ENCODE data around the gene SAP25. TPM values are rescaled to one million over a fixed set of nuclear protein-coding genes. Genes with fewer than 3 reads are reported as not detected.

Gene SAP25
- polyA plus RNA-seq, 1 donor from 2014 or later = 0.52 TPM

DNA sequence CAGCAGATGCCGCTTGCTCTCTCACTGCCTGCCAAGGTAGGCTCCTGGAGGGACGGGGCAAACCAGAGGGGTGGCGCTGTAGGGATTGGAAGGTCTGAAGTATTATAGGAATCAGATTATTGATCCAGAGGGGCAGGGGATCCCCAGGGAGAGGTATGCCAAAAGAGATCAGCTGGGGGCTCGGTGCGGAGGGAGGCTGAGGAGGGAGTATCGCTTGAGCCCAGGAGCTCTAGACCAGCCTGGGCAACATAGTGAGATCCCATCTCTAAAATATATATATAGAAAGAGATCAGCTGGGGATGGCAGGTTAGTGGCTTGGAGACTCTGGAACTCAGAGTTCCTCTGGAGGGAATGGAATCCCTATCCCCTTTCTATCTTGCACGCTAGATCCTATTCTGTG lies 21.5 kb upstream of the SAP25 start:
- H3K4me2 ChIP-seq (ENCODE audit: low read length) = no peak overlapping the region
- H4K20me1 ChIP-seq (ENCODE audit: insufficient read depth) = no peaks in the 10 kb centered on the region
- TF ChIP-seq, protein P1, sequence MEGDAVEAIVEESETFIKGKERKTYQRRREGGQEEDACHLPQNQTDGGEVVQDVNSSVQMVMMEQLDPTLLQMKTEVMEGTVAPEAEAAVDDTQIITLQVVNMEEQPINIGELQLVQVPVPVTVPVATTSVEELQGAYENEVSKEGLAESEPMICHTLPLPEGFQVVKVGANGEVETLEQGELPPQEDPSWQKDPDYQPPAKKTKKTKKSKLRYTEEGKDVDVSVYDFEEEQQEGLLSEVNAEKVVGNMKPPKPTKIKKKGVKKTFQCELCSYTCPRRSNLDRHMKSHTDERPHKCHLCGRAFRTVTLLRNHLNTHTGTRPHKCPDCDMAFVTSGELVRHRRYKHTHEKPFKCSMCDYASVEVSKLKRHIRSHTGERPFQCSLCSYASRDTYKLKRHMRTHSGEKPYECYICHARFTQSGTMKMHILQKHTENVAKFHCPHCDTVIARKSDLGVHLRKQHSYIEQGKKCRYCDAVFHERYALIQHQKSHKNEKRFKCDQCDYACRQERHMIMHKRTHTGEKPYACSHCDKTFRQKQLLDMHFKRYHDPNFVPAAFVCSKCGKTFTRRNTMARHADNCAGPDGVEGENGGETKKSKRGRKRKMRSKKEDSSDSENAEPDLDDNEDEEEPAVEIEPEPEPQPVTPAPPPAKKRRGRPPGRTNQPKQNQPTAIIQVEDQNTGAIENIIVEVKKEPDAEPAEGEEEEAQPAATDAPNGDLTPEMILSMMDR (IDR thresholded peaks at IDR 0.05; ENCODE audit: poor library complexity, severe bottlenecking) = no peak
- TF ChIP-seq POLR2AphosphoS5 (IDR thresholded peaks at IDR 0.05) = no peak
- no peak for TF ChIP-seq MXI1 (conservative IDR thresholded peaks at IDR 0.05; ENCODE audit: poor library complexity, severe bottlenecking)
- TF ChIP-seq TAF1 (IDR thresholded peaks at IDR 0.05; ENCODE audit: low read depth) = no peak
- TF ChIP-seq EP300 (conservative IDR thresholded peaks at IDR 0.05; ENCODE audit: poor library complexity, severe bottlenecking) = no peak
- TF ChIP-seq SMC3 (conservative IDR thresholded peaks at IDR 0.05; ENCODE audit: poor library complexity) = no peak
- no peak for TF ChIP-seq EZH2 (IDR thresholded peaks at IDR 0.05; ENCODE audit: borderline replicate concordance, insufficient read depth, low read length, poor library complexity, severe bottlenecking)
- TF ChIP-seq, protein P2, sequence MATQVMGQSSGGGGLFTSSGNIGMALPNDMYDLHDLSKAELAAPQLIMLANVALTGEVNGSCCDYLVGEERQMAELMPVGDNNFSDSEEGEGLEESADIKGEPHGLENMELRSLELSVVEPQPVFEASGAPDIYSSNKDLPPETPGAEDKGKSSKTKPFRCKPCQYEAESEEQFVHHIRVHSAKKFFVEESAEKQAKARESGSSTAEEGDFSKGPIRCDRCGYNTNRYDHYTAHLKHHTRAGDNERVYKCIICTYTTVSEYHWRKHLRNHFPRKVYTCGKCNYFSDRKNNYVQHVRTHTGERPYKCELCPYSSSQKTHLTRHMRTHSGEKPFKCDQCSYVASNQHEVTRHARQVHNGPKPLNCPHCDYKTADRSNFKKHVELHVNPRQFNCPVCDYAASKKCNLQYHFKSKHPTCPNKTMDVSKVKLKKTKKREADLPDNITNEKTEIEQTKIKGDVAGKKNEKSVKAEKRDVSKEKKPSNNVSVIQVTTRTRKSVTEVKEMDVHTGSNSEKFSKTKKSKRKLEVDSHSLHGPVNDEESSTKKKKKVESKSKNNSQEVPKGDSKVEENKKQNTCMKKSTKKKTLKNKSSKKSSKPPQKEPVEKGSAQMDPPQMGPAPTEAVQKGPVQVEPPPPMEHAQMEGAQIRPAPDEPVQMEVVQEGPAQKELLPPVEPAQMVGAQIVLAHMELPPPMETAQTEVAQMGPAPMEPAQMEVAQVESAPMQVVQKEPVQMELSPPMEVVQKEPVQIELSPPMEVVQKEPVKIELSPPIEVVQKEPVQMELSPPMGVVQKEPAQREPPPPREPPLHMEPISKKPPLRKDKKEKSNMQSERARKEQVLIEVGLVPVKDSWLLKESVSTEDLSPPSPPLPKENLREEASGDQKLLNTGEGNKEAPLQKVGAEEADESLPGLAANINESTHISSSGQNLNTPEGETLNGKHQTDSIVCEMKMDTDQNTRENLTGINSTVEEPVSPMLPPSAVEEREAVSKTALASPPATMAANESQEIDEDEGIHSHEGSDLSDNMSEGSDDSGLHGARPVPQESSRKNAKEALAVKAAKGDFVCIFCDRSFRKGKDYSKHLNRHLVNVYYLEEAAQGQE (IDR thresholded peaks at IDR 0.05; ENCODE audit: borderline replicate concordance) = no peak
- no peak for TF ChIP-seq RAD21 (conservative IDR thresholded peaks at IDR 0.05)

GRCh38 chr7:100591596-100591995 lies 17.9 kb upstream of the SAP25 start:
- H2AFZ ChIP-seq (ENCODE audit: low read depth, low read length) = no peak overlapping the region
- H3K27me3 ChIP-seq (ENCODE audit: insufficient read depth, low read depth, low read length) = no peaks in the 10 kb centered on the region
- no peak overlapping the region for H3K9ac ChIP-seq (ENCODE audit: low read length)
- TF ChIP-seq POLR2AphosphoS5 (IDR thresholded peaks at IDR 0.05) (no peak), SMC3 (conservative IDR thresholded peaks at IDR 0.05; ENCODE audit: poor library complexity) (no peak), EP300 (conservative IDR thresholded peaks at IDR 0.05; ENCODE audit: poor library complexity, severe bottlenecking) (no peak), TAF1 (IDR thresholded peaks at IDR 0.05; ENCODE audit: low read depth) (no peak), MXI1 (conservative IDR thresholded peaks at IDR 0.05; ENCODE audit: poor library complexity, severe bottlenecking) (no peak)
- TF ChIP-seq, protein P1 (IDR thresholded peaks at IDR 0.05; ENCODE audit: poor library complexity, severe bottlenecking) = no peak
- TF ChIP-seq, protein P2 (IDR thresholded peaks at IDR 0.05; ENCODE audit: borderline replicate concordance) = no peak
- no peak overlapping the region for H3K4me2 ChIP-seq (ENCODE audit: low read length)
- H3K4me3 ChIP-seq (ENCODE audit: low read length) = no peak overlapping the region
- no peaks in the 10 kb centered on the region for H3K79me2 ChIP-seq (replicated peaks; ENCODE audit: insufficient read depth, low read length)
- H3K9me3 ChIP-seq (ENCODE audit: low read length) = no peaks in the 10 kb centered on the region
- no peaks in the 10 kb centered on the region for H3K36me3 ChIP-seq (ENCODE audit: insufficient read depth, low read length)
- H4K20me1 ChIP-seq (ENCODE audit: insufficient read depth) = no peaks in the 10 kb centered on the region
- no peaks in the 10 kb centered on the region for H3F3A ChIP-seq (ENCODE audit: insufficient read depth, low read length, poor library complexity, severe bottlenecking)
- no peaks in the 10 kb centered on the region for H3K9me2 ChIP-seq (ENCODE audit: insufficient read depth, low read length)
- no peak overlapping the region for H3K27ac ChIP-seq (ENCODE audit: low read length)

More for the DNA sequence above, 21.5 kb upstream of the SAP25 start:
- Histone ChIP-seq H3F3A (ENCODE audit: insufficient read depth, low read length, poor library complexity, severe bottlenecking) (no peaks in the 10 kb centered on the region), H3K27me3 (ENCODE audit: insufficient read depth, low read depth, low read length) (no peaks in the 10 kb centered on the region), H2AFZ (ENCODE audit: low read depth, low read length) (no peak overlapping the region), H3K9me3 (ENCODE audit: low read length) (no peaks in the 10 kb centered on the region), H3K27ac (ENCODE audit: low read length) (no peak overlapping the region), H3K9me2 (ENCODE audit: insufficient read depth, low read length) (no peaks in the 10 kb centered on the region), H3K4me3 (ENCODE audit: low read length) (no peak overlapping the region), H3K36me3 (ENCODE audit: insufficient read depth, low read length) (no peaks in the 10 kb centered on the region), H3K9ac (ENCODE audit: low read length) (no peak overlapping the region), H3K79me2 (replicated peaks; ENCODE audit: insufficient read depth, low read length) (no peaks in the 10 kb centered on the region)
